ENCODE measurements around the gene GSTO1.

GSTO1 gene

GRCh38 chr10:104257235-104257634, 2.5 kb downstream of the GSTO1 start:
- TF ChIP-seq, protein P1, sequence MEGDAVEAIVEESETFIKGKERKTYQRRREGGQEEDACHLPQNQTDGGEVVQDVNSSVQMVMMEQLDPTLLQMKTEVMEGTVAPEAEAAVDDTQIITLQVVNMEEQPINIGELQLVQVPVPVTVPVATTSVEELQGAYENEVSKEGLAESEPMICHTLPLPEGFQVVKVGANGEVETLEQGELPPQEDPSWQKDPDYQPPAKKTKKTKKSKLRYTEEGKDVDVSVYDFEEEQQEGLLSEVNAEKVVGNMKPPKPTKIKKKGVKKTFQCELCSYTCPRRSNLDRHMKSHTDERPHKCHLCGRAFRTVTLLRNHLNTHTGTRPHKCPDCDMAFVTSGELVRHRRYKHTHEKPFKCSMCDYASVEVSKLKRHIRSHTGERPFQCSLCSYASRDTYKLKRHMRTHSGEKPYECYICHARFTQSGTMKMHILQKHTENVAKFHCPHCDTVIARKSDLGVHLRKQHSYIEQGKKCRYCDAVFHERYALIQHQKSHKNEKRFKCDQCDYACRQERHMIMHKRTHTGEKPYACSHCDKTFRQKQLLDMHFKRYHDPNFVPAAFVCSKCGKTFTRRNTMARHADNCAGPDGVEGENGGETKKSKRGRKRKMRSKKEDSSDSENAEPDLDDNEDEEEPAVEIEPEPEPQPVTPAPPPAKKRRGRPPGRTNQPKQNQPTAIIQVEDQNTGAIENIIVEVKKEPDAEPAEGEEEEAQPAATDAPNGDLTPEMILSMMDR (IDR thresholded peaks at IDR 0.05; ENCODE audit: borderline replicate concordance, insufficient read depth, low read depth, low read length) = no peak

DNA sequence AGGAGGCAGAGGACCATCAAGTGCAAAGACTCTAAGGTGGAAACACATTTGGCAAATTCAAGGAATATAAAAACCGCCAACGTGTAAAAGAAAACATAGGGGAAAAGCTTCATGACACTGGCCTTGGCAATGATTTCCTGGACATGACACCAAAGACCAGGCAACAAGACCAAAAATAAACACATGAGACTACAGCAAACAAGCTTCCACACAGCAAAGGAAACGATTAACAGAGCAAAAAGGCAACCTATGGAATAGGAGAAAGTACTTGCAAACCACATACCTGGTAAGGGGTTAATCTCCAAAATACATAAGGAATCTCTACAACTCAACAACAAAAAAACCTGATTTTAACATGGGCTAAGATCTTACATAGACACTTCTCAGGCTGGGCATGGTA, 3.5 kb downstream of the GSTO1 start:
- TF ChIP-seq, protein P1 (IDR thresholded peaks at IDR 0.05; ENCODE audit: borderline replicate concordance, insufficient read depth, low read depth, low read length) = no peak
- H3K4me3 ChIP-seq (ENCODE audit: low read depth, low read length) = no peak overlapping the region

More at GRCh38 chr10:104257235-104257634, 2.5 kb downstream of the GSTO1 start:
- no peak overlapping the region for H3K4me3 ChIP-seq (ENCODE audit: low read depth, low read length)

DNA sequence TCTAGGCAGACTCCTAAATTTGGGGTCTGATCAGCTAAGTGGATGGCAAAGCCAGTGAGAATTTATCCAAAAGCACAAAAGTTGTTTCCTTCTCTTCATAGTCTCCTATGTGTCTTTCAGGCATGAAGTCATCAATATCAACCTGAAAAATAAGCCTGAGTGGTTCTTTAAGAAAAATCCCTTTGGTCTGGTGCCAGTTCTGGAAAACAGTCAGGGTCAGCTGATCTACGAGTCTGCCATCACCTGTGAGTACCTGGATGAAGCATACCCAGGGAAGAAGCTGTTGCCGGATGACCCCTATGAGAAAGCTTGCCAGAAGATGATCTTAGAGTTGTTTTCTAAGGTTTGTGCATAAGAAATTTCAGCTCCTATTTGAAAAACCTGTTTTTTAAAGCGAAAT, 4.8 kb downstream of the GSTO1 start:
- TF ChIP-seq, protein P1 (IDR thresholded peaks at IDR 0.05; ENCODE audit: borderline replicate concordance, insufficient read depth, low read depth, low read length) = no peak
- H3K4me3 ChIP-seq (ENCODE audit: low read depth, low read length) = no peak overlapping the region

DNA sequence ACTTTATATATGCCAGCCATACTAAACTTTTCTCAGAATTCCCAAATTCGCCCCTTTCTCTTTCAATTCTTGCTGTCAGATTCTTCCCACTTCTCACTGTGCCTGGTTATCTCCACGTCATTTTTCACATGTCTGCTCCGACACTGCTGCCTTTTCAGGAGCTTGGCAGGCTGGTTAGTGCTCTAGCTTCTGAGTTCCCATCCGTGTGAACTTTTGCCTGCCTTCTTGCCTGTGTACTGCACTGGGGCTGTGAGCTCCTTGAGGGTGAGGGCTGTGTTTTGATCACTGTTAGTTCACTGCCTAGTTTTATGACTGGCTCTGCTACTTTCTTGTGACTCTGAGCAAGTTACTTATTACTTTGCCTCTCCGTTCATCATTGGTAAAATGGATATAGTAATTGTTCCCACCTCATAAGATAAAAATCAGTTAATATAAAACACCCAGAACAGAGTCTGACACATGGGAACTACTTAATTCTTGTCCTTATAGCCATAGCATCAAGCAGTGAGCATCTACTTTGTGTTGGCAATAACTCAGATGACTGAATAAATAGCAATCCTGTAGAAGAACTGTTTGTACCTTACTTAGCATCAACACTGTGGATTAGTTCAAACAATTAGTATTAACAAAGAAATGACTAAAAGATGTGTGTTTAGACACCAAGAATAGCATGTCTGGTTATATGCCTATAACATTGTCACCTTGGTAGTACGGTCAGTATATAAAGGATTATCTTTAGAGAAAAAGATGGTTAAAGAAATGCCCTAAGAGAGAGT, 5.5 kb downstream of the GSTO1 start:
- TF ChIP-seq, protein P1 (IDR thresholded peaks at IDR 0.05; ENCODE audit: borderline replicate concordance, insufficient read depth, low read depth, low read length) = no peak
- no peak overlapping the region for H3K4me3 ChIP-seq (ENCODE audit: low read depth, low read length)

GRCh38 chr10:104260775-104261115, 6.1 kb downstream of the GSTO1 start:
- TF ChIP-seq, protein P1 (IDR thresholded peaks at IDR 0.05; ENCODE audit: borderline replicate concordance, insufficient read depth, low read depth, low read length) = no peak
- H3K4me3 ChIP-seq (ENCODE audit: low read depth, low read length) = no peak overlapping the region

- no peak overlapping the region for H3K4me3 ChIP-seq (ENCODE audit: low read depth, low read length)
- TF ChIP-seq, protein P1 (IDR thresholded peaks at IDR 0.05; ENCODE audit: borderline replicate concordance, insufficient read depth, low read depth, low read length) = no peak
These were observed 7.4 kb downstream of the GSTO1 start for GRCh38 chr10:104262055-104262454.

DNA sequence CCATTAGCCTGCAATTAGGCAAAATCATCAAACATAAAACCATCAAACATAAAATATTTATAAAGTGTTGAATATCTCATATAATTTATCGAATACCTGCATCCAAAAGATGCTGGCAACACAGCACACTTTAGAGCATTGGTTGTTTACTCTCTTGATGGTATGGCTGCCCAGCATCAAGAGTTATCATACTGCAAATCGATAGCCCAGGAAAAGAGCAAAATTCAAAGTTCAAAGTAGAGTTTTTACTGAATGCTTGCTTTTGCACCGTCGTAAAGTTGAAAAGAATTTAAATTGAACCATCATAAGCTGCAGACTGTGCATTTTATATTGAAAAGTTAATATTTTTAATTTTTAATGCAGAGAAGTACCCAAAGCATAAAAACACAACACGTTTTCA, 10.1 kb downstream of the GSTO1 start:
- TF ChIP-seq, protein P1 (IDR thresholded peaks at IDR 0.05; ENCODE audit: borderline replicate concordance, insufficient read depth, low read depth, low read length) = no peak

More for the DNA sequence above, 10.1 kb downstream of the GSTO1 start:
- H3K4me3 ChIP-seq (ENCODE audit: low read depth, low read length) = no peak overlapping the region
